Measurements from ENCODE around the gene KIF5C.
A peak's percentile ranks its signal among the peaks of the same experiment; 100 is the strongest.

- TF ChIP-seq CTCF (tag by site-specific recombination; IDR thresholded peaks at IDR 0.05) (no peak), YY1 (tag by site-specific recombination; IDR thresholded peaks at IDR 0.05) (no peak), TSHZ1 (tag by site-specific recombination; IDR thresholded peaks at IDR 0.05; ENCODE audit: borderline replicate concordance) (no peak), ZNF24 (tag by site-specific recombination; IDR thresholded peaks at IDR 0.05) (no peak), ZNF274 (IDR thresholded peaks at IDR 0.05; ENCODE audit: low read length) (no peak), ZNF274 (tag by site-specific recombination; IDR thresholded peaks at IDR 0.05; ENCODE audit: borderline replicate concordance) (no peak), ZNF529 (tag by site-specific recombination; IDR thresholded peaks at IDR 0.05; ENCODE audit: insufficient replicate concordance) (no peak), ZNF560 (tag by site-specific recombination; IDR thresholded peaks at IDR 0.05; ENCODE audit: borderline replicate concordance) (no peak), PRDM10 (tag by site-specific recombination; IDR thresholded peaks at IDR 0.05) (peak; percentile 59; the same call in 1 of the 2 replicates), PATZ1 (tag by site-specific recombination; IDR thresholded peaks at IDR 0.05) (no peak), ZNF221 (tag by site-specific recombination; IDR thresholded peaks at IDR 0.05; ENCODE audit: borderline replicate concordance) (no peak), ZEB2 (tag by site-specific recombination; IDR thresholded peaks at IDR 0.05) (no peak), ZNF654 (tag by site-specific recombination; IDR thresholded peaks at IDR 0.05; ENCODE audit: low read depth) (no peak), ZNF112 (tag by site-specific recombination; IDR thresholded peaks at IDR 0.05) (no peak)
Measured at GRCh38 chr2:148875387-148876051, 492 bp downstream of the KIF5C start.
